Measurements from ENCODE around the gene BTBD18.

- TF ChIP-seq USF1 (CRISPR knock-in tag; IDR thresholded peaks at IDR 0.05) (no peak), CTCF (IDR thresholded peaks at IDR 0.05) (no peak), TEAD1 (CRISPR knock-in tag; IDR thresholded peaks at IDR 0.05) (no peak), MAX (CRISPR knock-in tag; IDR thresholded peaks at IDR 0.05) (no peak), CREB1 (CRISPR knock-in tag; IDR thresholded peaks at IDR 0.05) (no peak), GABPB1 (CRISPR knock-in tag; IDR thresholded peaks at IDR 0.05) (no peak)
Observed at GRCh38 chr11:57762235-57762861, 10.7 kb upstream of the BTBD18 start.
